ENCODE measurements around the gene MYL1. TPM values are rescaled to one million over a fixed set of nuclear protein-coding genes. Genes with fewer than 3 reads are reported as not detected.

MYL1 gene
- total and polyA plus RNA-seq, 2 donors: 6.6 to 13.2 TPM

DNA sequence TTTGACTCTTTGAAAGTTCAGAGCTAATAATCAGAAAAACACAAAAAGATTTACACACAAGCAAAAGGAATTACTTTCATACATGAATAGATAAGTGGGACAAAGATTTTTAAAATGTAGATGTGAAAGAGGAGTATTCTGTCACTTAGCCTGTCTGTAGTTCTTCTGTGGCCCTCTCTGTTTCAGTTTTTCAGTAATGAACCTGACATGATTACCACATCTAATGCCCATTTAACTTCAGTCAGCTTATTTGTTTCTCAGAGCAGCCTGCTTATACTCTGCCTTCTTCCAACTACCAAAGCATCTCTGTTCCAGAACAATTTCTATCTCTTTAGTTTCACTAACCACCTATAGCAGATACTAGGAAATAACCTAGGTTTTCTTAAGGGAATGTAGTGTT is 55.3 kb downstream of the MYL1 start:
- no peaks in the 10 kb centered on the region for H3K27me3 ChIP-seq (ENCODE audit: control insufficient read depth in 2 of 2, insufficient read depth in 1 of 2, low read length in 1 of 2)
- H3K4me1 ChIP-seq (ENCODE audit: control insufficient read depth in 2 of 2, insufficient read depth in 2 of 2, low read length in 2 of 2): no peaks in the 10 kb centered on the region
- H3K36me3 ChIP-seq (ENCODE audit: control insufficient read depth in 2 of 2, insufficient read depth in 2 of 2, low read length in 1 of 2): no peaks in the 10 kb centered on the region
- DNase-seq (ENCODE audit: low read depth in 6 of 9, low spot score in 9 of 9): no peak
- H3K9me3 ChIP-seq (ENCODE audit: control insufficient read depth in 2 of 2, insufficient read depth in 1 of 2, low read length in 1 of 2): no peaks in the 10 kb centered on the region
- H3K4me3 ChIP-seq (ENCODE audit: low read length in 2 of 2): no peak overlapping the region
- no peak overlapping the region for H3K27ac ChIP-seq (ENCODE audit: low read depth in 1 of 2, low read length in 1 of 2)

- 91% methylated on average over 7 of the region's 7 CpGs for WGBS
- no peaks in the 10 kb centered on the region for H3K27me3 ChIP-seq (ENCODE audit: control insufficient read depth in 2 of 2, insufficient read depth in 1 of 2, low read length in 1 of 2)
- no peak for DNase-seq (ENCODE audit: low read depth in 6 of 9, low spot score in 9 of 9)
- H3K9me3 ChIP-seq (ENCODE audit: control insufficient read depth in 2 of 2, insufficient read depth in 1 of 2, low read length in 1 of 2): no peaks in the 10 kb centered on the region
- no peaks in the 10 kb centered on the region for H3K4me1 ChIP-seq (ENCODE audit: control insufficient read depth in 2 of 2, insufficient read depth in 2 of 2, low read length in 2 of 2)
- H3K4me3 ChIP-seq (ENCODE audit: low read length in 2 of 2): no peak overlapping the region
- no peak overlapping the region for H3K27ac ChIP-seq (ENCODE audit: low read depth in 1 of 2, low read length in 1 of 2)
- no peaks in the 10 kb centered on the region for H3K36me3 ChIP-seq (ENCODE audit: control insufficient read depth in 2 of 2, insufficient read depth in 2 of 2, low read length in 1 of 2)
Measured at GRCh38 chr2:210252699-210253606, 62.0 kb downstream of the MYL1 start.

- Histone ChIP-seq H3K9me3 (ENCODE audit: control insufficient read depth in 2 of 2, insufficient read depth in 1 of 2, low read length in 1 of 2) (no peaks in the 10 kb centered on the region), H3K4me1 (ENCODE audit: control insufficient read depth in 2 of 2, insufficient read depth in 2 of 2, low read length in 2 of 2) (no peaks in the 10 kb centered on the region), H3K27me3 (ENCODE audit: control insufficient read depth in 2 of 2, insufficient read depth in 1 of 2, low read length in 1 of 2) (no peaks in the 10 kb centered on the region), H3K36me3 (ENCODE audit: control insufficient read depth in 2 of 2, insufficient read depth in 2 of 2, low read length in 1 of 2) (no peaks in the 10 kb centered on the region), H3K27ac (ENCODE audit: low read depth in 1 of 2, low read length in 1 of 2) (no peak overlapping the region), H3K4me3 (ENCODE audit: low read length in 2 of 2) (no peak overlapping the region)
- no peak for DNase-seq (ENCODE audit: low read depth in 6 of 9, low spot score in 9 of 9)
- WGBS: 74% methylated on average over 1 of the region's 1 CpG
Measured at GRCh38 chr2:210250622-210251021, 64.4 kb downstream of the MYL1 start.

Other genes with a start within 250 kb of the MYL1 start
- 30.9 TPM for gene KANSL1L, start 143.8 kb downstream of the MYL1 start, total RNA-seq
- 13.8 TPM for gene KANSL1L, start 143.8 kb downstream of the MYL1 start, polyA plus RNA-seq
- gene ACADL, start 89.7 kb downstream of the MYL1 start, total RNA-seq: 0.99 TPM
- gene ACADL, start 89.7 kb downstream of the MYL1 start, polyA plus RNA-seq: 17.8 TPM
- gene LANCL1, start 161.6 kb upstream of the MYL1 start, total RNA-seq: 22.5 TPM
- gene LANCL1, start 161.6 kb upstream of the MYL1 start, polyA plus RNA-seq: 25.2 TPM
- 1.4 TPM for gene CPS1, start 241.4 kb upstream of the MYL1 start, total RNA-seq
- gene CPS1, start 241.4 kb upstream of the MYL1 start, polyA plus RNA-seq: 1.1 TPM

Measured in thymus (tissue), 11 donors.